Type B pancreatic cell (in vitro differentiated cells): ENCODE measurements around the gene IL1A. TPM values are rescaled to one million over a fixed set of nuclear protein-coding genes. Genes with fewer than 3 reads are reported as not detected.

ENCODE experiments used
- DNase-seq: peaks from one replicate; pipeline ENCODE4 v3.0.0; 2021; ENCODE audit warnings: mixed read lengths; ENCODE audit not compliant: unreplicated experiment; ENCODE audit errors: extremely low spot score
- H3K27ac Mint-ChIP-seq: 2 replicates; pipeline ENCODE4 v1.8.0; 2021; ENCODE audit warnings: mild to moderate bottlenecking, mixed read lengths
- H3K27me3 Mint-ChIP-seq: 2 replicates; pipeline ENCODE4 v1.8.0; 2021; ENCODE audit warnings: mixed read lengths
- H3K36me3 Mint-ChIP-seq: 2 replicates; pipeline ENCODE4 v1.8.0; 2021; ENCODE audit warnings: mixed read lengths
- H3K4me1 Mint-ChIP-seq: one replicate; pipeline ENCODE4 v1.8.0; 2021; ENCODE audit warnings: mixed read lengths; ENCODE audit not compliant: unreplicated experiment
- H3K4me3 Mint-ChIP-seq: 2 replicates; pipeline ENCODE4 v1.8.0; 2021; ENCODE audit warnings: mild to moderate bottlenecking, mixed read lengths
- H3K9me3 Mint-ChIP-seq: 2 replicates; pipeline ENCODE4 v1.8.0; 2021; ENCODE audit warnings: mixed read lengths
- CTCF ChIP-seq: fragments of 200-600 bp; sonication (generic); conservative IDR thresholded peaks from 2 replicates; pipeline ENCODE4 v1.5.0; 2021; ENCODE audit warnings: antibody characterized with exemption, mild to moderate bottlenecking
- total RNA-seq: library from RNA; stranded (reverse); gene quantifications from 2 replicates; pipeline ENCODE4 v1.2.1, GENCODE V29; 2021; ENCODE audit warnings: low replicate concordance

The IL1A gene
- total RNA-seq, 1 donor from 2014 or later = 0.60 TPM

DNA sequence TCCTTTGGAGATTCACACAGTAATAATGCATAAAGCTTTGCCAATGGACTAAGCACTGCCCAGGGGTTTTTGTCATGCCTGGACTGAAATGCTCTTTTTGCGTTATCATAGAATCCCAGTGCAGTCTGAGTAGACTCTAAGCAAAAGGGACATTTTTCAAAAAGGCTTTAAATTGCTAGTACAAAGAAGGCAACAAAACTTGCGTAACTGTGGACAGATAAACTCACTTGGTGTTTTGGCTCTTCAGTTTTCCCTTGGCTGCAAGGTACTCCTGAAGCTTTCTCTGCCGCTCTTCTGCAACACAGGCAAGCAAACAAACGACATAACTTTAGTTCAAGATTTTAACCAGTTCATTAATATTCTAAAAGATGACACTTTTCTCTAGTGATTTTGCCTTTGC, 22.0 kb downstream of the IL1A start:
- TF ChIP-seq CTCF = no peak
- Mint-ChIP-seq H3K9me3 (no peaks in the 10 kb centered on the region), H3K27ac (no peak overlapping the region), H3K4me3 (no peak overlapping the region), H3K27me3 (no peaks in the 10 kb centered on the region), H3K4me1 (peaks cover 20% of the 10 kb centered on the region), H3K36me3 (peaks cover 3% of the 10 kb centered on the region)
- DNase-seq = no peak

DNA sequence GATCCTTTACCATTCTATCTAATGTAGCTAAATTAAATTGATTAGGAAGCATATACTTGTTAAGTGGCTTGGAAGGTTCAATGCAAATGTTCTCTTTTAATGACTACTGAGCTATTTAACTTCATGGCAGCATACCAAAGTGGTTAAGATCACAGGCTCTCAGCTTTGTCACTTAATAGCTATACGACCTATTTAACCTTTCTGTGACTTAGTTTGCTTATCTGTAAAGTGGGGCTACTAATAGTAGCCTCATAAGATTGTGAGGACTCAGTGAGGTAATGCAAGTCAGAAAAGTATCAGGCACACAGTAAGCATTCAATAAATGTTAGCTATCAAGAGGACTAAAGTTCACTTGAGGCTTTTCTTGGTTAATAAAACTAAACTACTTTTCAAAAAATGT, 24.1 kb downstream of the IL1A start:
- H3K36me3 Mint-ChIP-seq = peaks cover 14% of the 10 kb centered on the region
- H3K27me3 Mint-ChIP-seq = no peaks in the 10 kb centered on the region
- no peaks in the 10 kb centered on the region for H3K9me3 Mint-ChIP-seq
- H3K4me1 Mint-ChIP-seq = peaks cover 20% of the 10 kb centered on the region
- DNase-seq = no peak
- no peak overlapping the region for H3K4me3 Mint-ChIP-seq
- no peak overlapping the region for H3K27ac Mint-ChIP-seq
- no peak for TF ChIP-seq CTCF

DNA sequence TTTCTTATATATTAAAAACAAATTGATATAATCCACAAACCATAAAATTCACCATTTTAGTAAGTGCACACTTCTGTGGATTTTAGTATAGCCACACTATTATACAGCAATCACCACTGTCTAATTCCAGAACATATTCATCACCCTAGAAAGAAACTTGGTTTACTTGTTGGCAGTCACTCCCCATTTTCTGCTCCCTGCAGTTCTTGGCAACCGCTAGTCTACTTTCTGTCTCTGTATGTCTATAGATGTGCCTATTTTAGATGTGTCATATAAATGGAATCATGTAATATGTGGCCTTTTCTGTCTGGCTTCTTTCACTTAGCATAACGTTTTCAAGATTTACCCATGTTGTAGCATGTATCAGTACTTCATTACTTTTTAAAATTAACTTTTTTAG, 25.6 kb downstream of the IL1A start:
- TF ChIP-seq CTCF = no peak
- Mint-ChIP-seq H3K27me3 (no peaks in the 10 kb centered on the region), H3K27ac (no peak overlapping the region), H3K4me3 (no peak overlapping the region), H3K4me1 (peaks cover 15% of the 10 kb centered on the region), H3K36me3 (peaks cover 26% of the 10 kb centered on the region), H3K9me3 (no peaks in the 10 kb centered on the region)
- DNase-seq = no peak

DNA sequence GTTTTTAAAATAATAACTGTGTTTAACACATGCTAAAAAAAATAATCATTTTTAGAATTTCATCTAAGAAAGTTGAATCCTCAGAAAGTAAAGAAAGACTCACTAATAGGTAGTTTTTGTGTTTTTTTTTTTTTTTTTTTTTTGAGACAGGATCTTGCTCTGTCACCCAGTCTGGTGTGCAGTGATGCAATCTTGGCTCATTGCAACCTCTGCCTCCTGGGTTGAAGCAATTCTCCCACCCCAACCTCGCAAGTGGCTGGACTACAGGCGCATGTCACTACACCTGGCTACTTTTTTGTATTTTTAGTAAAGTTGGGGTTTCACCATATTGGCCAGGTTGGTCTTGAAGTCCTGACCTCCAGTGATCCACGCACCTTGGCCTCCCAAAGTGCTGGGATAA, 27.0 kb downstream of the IL1A start:
- Mint-ChIP-seq H3K4me1 (peaks cover 3% of the 10 kb centered on the region), H3K9me3 (no peaks in the 10 kb centered on the region), H3K36me3 (peaks cover 27% of the 10 kb centered on the region)

GRCh38 chr2:112756207-112756606, 28.1 kb downstream of the IL1A start:
- H3K4me3 Mint-ChIP-seq = no peak overlapping the region
- no peak for TF ChIP-seq CTCF

More for the DNA sequence above, 27.0 kb downstream of the IL1A start:
- no peak for DNase-seq
- no peaks in the 10 kb centered on the region for H3K27me3 Mint-ChIP-seq
- no peak overlapping the region for H3K4me3 Mint-ChIP-seq
- TF ChIP-seq CTCF = no peak
- H3K27ac Mint-ChIP-seq = no peak overlapping the region

GRCh38 chr2:112755444-112755843, 28.8 kb downstream of the IL1A start:
- Mint-ChIP-seq H3K27ac (no peak overlapping the region), H3K4me1 (peaks cover 2% of the 10 kb centered on the region), H3K9me3 (no peaks in the 10 kb centered on the region), H3K36me3 (peaks cover 24% of the 10 kb centered on the region), H3K4me3 (no peak overlapping the region), H3K27me3 (no peaks in the 10 kb centered on the region)
- no peak for DNase-seq
- no peak for TF ChIP-seq CTCF

More at GRCh38 chr2:112756207-112756606, 28.1 kb downstream of the IL1A start:
- Mint-ChIP-seq H3K27me3 (no peaks in the 10 kb centered on the region), H3K4me1 (no peaks in the 10 kb centered on the region), H3K9me3 (no peaks in the 10 kb centered on the region), H3K36me3 (peaks cover 27% of the 10 kb centered on the region), H3K27ac (no peak overlapping the region)
- no peak for DNase-seq
